K562 (cell line): Measurements from ENCODE around the gene HSPA1L. TPM values are rescaled to one million over a fixed set of nuclear protein-coding genes. Genes with fewer than 3 reads are reported as not detected.

Experiments used
- ARID1B ChIP-seq: fragments of 450-650 bp; IDR thresholded peaks from 2 replicates; pipeline ENCODE4 v1.6.1; 2016; ENCODE audit warnings: antibody characterized with exemption, mild to moderate bottlenecking, inconsistent platforms
- COPS2 ChIP-seq: fragments of 450-650 bp; conservative IDR thresholded peaks from 2 replicates; pipeline ENCODE4 v1.6.1; 2016; ENCODE audit warnings: mild to moderate bottlenecking, moderate library complexity
- CUX1 ChIP-seq: fragments of 200-800 bp; sonication (Bioruptor generic); IDR thresholded peaks from 2 replicates; pipeline ENCODE4 v1.6.1; 2016; ENCODE audit warnings: missing genetic modification characterization, missing compliant biosample characterization
- DMBX1 ChIP-seq: fragments of 250-450 bp; sonication (Bioruptor Pico); IDR thresholded peaks from 2 replicates; pipeline ENCODE4 v1.8.0; 2022; ENCODE audit warnings: inconsistent platforms, mild to moderate bottlenecking, moderate library complexity, borderline replicate concordance
- DNMT1 ChIP-seq: fragments of 450-650 bp; IDR thresholded peaks from 2 replicates; pipeline ENCODE4 v1.6.1; 2016; ENCODE audit warnings: antibody characterized with exemption, mild to moderate bottlenecking
- FOXA3 ChIP-seq, 2 experiments: fragments of 450-650 bp in 1 of 2; sonication (generic) in 1 of 2; formaldehyde crosslinking; IDR thresholded peaks in 1 of 2; conservative IDR thresholded peaks in 1 of 2; 2 replicates each; pipeline versions ENCODE4 v1.4.0 to v1.8.0; 2020 to 2022; ENCODE audit warnings: mild to moderate bottlenecking in 2 of 2, missing genetic modification reagents in 1 of 2
- GABPA ChIP-seq: fragments of 200-800 bp; sonication (Bioruptor generic); conservative IDR thresholded peaks from 2 replicates; pipeline ENCODE4 v1.6.1; 2016; ENCODE audit warnings: low read depth, missing genetic modification characterization, missing compliant biosample characterization
- HDAC8 ChIP-seq: fragments of 450-650 bp; IDR thresholded peaks from 2 replicates; pipeline ENCODE4 v1.6.1; 2016; ENCODE audit warnings: mild to moderate bottlenecking, missing genetic modification characterization, moderate library complexity, missing compliant biosample characterization
- HES1 ChIP-seq: fragments of 450-650 bp; IDR thresholded peaks from 2 replicates; pipeline ENCODE4 v1.6.1; 2016; ENCODE audit warnings: low read depth, mild to moderate bottlenecking, moderate library complexity
- ILF3 ChIP-seq: fragments of 450-650 bp; IDR thresholded peaks from 2 replicates; pipeline ENCODE4 v1.6.1; 2018; ENCODE audit warnings: antibody characterized with exemption, mild to moderate bottlenecking, moderate library complexity, borderline replicate concordance
- MED1 ChIP-seq: sonication (generic); formaldehyde crosslinking; IDR thresholded peaks from 2 replicates; pipeline ENCODE4 v1.8.1; 2023; ENCODE audit warnings: missing genetic modification reagents, borderline replicate concordance
- MEF2A ChIP-seq: IDR thresholded peaks from 2 replicates; pipeline ENCODE4 v1.6.1; 2011; ENCODE audit warnings: low read depth, mild to moderate bottlenecking, low read length, moderate library complexity; ENCODE audit not compliant: control insufficient read depth
- MYBL2 ChIP-seq, 2 experiments: fragments of 450-650 bp in 1 of 2; sonication (generic) in 1 of 2; formaldehyde crosslinking in 1 of 2; IDR thresholded peaks; 2 replicates each; pipeline versions ENCODE4 v1.6.1 to v1.8.1; 2017 to 2022; ENCODE audit warnings: borderline replicate concordance in 1 of 2, inconsistent platforms in 1 of 2, low read depth in 1 of 2, mild to moderate bottlenecking in 1 of 2, missing genetic modification reagents in 1 of 2, moderate library complexity in 1 of 2
- NFRKB ChIP-seq: fragments of 450-650 bp; IDR thresholded peaks from 2 replicates; pipeline ENCODE4 v1.6.1; 2016; ENCODE audit warnings: low read depth
- SMAD4 ChIP-seq: fragments of 250-450 bp; sonication (Bioruptor Pico); conservative IDR thresholded peaks from 2 replicates; pipeline ENCODE4 v1.8.0; 2021; ENCODE audit warnings: inconsistent platforms, mild to moderate bottlenecking, moderate library complexity
- SP2 ChIP-seq: IDR thresholded peaks from 2 replicates; pipeline ENCODE4 v1.6.1; 2011; ENCODE audit warnings: mild to moderate bottlenecking, low read depth, low read length, moderate library complexity; ENCODE audit not compliant: poor library complexity, severe bottlenecking; ENCODE audit errors: extremely low read depth
- TRIM24 ChIP-seq, 2 experiments: fragments of 450-650 bp; IDR thresholded peaks; 2 replicates each; pipeline ENCODE4 v1.6.1; 2016
- YY1 ChIP-seq, 3 experiments: IDR thresholded peaks; 2 replicates each; pipeline ENCODE4 v1.6.1; 2011; ENCODE audit warnings: low read length in 2 of 3, mild to moderate bottlenecking in 2 of 3, moderate library complexity in 2 of 3, borderline replicate concordance in 1 of 3, control low read depth in 1 of 3, low read depth in 1 of 3; ENCODE audit not compliant: insufficient read depth in 3 of 3, insufficient replicate concordance in 2 of 3, control insufficient read depth in 1 of 3, insufficient read length in 1 of 3; ENCODE audit errors: extremely low read depth in 1 of 3
- polyA plus RNA-seq, 8 experiments: library from polyadenylated mRNA; depleted of rRNA in 4 of 8; stranded (reverse) in 5 of 8; unstranded in 3 of 8; fragments of >200 nt; fragmentation: Nextera tagmentation in 2 of 8; fragmentation: Illumina TruSeq in 1 of 8; extraction: Ambion mirVana in 2 of 8; extraction: Trizol in 1 of 8; gene quantifications; 2 replicates each; pipeline versions ENCODE4 v1.2.1 to v1.2.3, GENCODE V29; 2011 to 2014; ENCODE audit warnings: inconsistent platforms in 1 of 8, missing spikeins in 1 of 8
- total RNA-seq, 7 experiments: library from RNA; depleted of rRNA in 6 of 7; stranded (reverse); fragments of >200 nt in 6 of 7; fragmentation: Illumina TruSeq in 2 of 7; extraction: Trizol in 2 of 7; gene quantifications; 2 replicates each; pipeline versions ENCODE4 v1.2.1 to v1.2.3, GENCODE V29; 2011 to 2021; ENCODE audit warnings: low replicate concordance in 1 of 7
- TF ChIP-seq, protein P1 (sequence below): fragments of 250-450 bp; sonication (Bioruptor Pico); IDR thresholded peaks from 2 replicates; pipeline ENCODE4 v1.4.0; 2020; ENCODE audit warnings: borderline replicate concordance

Gene HSPA1L
- total and polyA plus RNA-seq, 9 of the 15 experiments (the other 6 are each of a cell fraction or from before 2014, with no cell fraction given) = 0.14 to 2.1 (median 1.3) TPM

DNA sequence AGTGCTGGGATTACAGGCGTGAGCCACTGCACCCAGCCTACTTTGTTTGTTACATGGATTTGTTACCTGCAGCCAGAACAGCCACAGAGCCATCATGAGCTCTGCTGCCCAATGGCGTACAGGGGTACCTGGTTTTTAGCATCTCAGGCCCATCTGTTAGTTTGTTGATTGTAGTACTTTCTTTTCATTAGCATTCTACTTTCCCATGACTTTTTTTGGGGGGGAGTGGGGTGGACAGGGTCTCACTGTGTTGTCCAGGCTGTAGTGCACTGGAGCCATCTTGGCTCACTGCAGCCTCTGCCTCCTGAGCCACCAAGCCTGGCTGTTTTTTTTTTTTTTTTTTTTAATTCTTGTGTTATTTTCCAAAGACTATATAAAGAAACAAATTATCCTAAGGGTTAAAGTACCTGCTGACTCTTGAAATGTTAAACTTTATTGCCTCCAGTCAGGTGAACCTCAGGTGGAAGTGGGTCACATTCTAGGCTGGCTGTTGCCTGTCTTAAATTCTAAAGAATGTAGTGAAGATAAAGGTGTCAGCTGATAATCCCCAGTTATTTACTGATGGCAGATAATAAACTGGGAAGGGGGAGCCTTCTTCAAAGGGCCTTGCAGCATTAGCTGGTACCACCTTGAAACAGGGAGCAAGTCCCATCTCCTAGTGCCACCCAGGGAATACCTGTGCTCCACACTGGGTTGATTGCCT is 32.3 kb upstream of the HSPA1L start (continued):
- TF ChIP-seq, protein P1, sequence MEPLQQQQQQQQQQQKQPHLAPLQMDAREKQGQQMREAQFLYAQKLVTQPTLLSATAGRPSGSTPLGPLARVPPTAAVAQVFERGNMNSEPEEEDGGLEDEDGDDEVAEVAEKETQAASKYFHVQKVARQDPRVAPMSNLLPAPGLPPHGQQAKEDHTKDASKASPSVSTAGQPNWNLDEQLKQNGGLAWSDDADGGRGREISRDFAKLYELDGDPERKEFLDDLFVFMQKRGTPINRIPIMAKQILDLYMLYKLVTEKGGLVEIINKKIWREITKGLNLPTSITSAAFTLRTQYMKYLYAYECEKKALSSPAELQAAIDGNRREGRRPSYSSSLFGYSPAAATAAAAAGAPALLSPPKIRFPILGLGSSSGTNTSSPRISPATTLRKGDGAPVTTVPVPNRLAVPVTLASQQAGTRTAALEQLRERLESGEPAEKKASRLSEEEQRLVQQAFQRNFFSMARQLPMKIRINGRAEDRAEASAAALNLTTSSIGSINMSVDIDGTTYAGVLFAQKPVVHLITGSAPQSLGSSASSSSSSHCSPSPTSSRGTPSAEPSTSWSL = no peak
- peak in 1 of 2 experiments; percentile 80; a peak in 2 of 4 replicates for TF ChIP-seq FOXA3 (CRISPR knock-in tag; conservative IDR thresholded peaks at IDR 0.05 in 1 of 2, IDR thresholded peaks at IDR 0.05 in 1 of 2)
- no peak for TF ChIP-seq MEF2A
- no peak for TF ChIP-seq SP2
- no peak for TF ChIP-seq COPS2
- TF ChIP-seq YY1 (IDR thresholded peaks at IDR 0.05; ENCODE audit: borderline replicate concordance in 1 of 3, control insufficient read depth in 1 of 3, extremely low read depth in 1 of 3, insufficient read depth in 3 of 3, insufficient read length in 1 of 3, insufficient replicate concordance in 2 of 3, low read depth in 1 of 3, low read length in 2 of 3) = peak in 2 of 3 experiments; percentile 22 to 69
- TF ChIP-seq ARID1B = no peak
- TF ChIP-seq HES1 = no peak
- no peak for TF ChIP-seq NFRKB
- TF ChIP-seq MED1 (CRISPR knock-in tag) = no peak
- no peak for TF ChIP-seq SMAD4 (CRISPR knock-in tag)
- no peak for TF ChIP-seq ILF3
- TF ChIP-seq DNMT1 = no peak
- TF ChIP-seq HDAC8 (tag) = no peak
- TF ChIP-seq TRIM24 (IDR thresholded peaks at IDR 0.05) = no peak
- TF ChIP-seq MYBL2 (IDR thresholded peaks at IDR 0.05; ENCODE audit: low read depth) = no peak
- TF ChIP-seq MYBL2 (CRISPR knock-in tag; IDR thresholded peaks at IDR 0.05; ENCODE audit: borderline replicate concordance) = no peak
- no peak for TF ChIP-seq GABPA (tag)
- no peak for TF ChIP-seq CUX1
- TF ChIP-seq DMBX1 = no peak
